NCI-H1930 (cell line): ENCODE measurements around the gene GGT6.

Experiments used
- DNase-seq, 2 experiments: peaks; one replicate each; lab custom pipeline; 2025; lab: John Stamatoyannopoulos, UW

The GGT6 gene

DNA sequence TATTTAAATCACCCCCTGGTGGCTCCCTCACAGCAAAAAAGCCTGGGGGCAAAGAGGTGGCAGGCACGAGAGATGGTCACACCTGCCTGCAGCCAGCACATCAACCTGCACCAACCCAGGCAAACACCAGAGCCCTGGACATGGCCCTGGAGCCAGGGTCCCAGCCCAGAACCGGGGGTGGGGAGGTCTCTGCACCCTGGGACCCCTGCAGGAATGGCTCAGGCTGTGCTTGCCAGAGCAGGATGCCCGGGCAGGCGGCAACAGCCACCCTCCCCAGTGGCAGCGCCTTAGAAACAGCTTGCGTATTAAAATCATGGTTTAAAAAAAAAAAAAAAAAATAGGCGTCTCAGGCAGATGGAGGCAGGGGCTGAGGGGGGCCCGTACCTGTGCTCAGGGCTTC, 21.4 kb downstream of the GGT6 start:
- DNase-seq, result no peak

DNA sequence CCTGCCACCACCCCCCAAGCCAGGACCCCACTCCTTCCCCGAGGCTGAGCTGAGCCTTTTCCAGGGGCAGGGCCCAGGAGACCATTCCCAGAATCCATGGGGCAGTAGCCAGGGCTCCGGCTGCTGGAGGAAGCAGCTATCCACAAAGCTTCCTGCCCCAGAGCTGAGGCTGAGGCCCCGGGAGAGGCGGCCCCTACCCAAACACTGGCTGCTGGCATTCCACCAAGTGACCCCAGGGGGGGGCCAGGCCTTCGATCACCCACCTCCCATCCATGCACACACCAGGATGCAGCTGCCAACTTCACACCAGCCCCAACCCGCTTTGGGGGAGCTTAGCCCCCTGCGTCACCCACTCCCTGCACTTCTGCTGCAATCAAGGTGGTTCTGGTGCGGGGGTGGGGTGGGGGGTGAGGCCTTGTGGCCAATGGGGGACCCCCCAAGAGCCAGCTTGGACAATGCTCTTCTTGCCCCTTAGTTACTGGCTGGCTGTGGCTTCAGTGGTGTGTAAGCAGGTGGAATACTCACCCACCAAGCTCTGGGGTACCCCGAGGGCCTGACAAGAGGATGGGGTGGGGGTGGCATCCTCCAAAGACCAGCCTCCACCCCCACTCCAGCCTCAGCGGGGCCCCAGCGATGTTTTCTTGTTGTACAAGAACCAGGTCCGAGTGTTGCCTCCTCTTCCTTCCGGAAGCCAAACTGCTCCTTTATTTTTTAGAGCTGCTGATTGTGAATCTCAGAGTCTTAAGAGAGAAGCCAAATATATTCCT, 22.0 kb downstream of the GGT6 start:
- no peak for DNase-seq

DNA sequence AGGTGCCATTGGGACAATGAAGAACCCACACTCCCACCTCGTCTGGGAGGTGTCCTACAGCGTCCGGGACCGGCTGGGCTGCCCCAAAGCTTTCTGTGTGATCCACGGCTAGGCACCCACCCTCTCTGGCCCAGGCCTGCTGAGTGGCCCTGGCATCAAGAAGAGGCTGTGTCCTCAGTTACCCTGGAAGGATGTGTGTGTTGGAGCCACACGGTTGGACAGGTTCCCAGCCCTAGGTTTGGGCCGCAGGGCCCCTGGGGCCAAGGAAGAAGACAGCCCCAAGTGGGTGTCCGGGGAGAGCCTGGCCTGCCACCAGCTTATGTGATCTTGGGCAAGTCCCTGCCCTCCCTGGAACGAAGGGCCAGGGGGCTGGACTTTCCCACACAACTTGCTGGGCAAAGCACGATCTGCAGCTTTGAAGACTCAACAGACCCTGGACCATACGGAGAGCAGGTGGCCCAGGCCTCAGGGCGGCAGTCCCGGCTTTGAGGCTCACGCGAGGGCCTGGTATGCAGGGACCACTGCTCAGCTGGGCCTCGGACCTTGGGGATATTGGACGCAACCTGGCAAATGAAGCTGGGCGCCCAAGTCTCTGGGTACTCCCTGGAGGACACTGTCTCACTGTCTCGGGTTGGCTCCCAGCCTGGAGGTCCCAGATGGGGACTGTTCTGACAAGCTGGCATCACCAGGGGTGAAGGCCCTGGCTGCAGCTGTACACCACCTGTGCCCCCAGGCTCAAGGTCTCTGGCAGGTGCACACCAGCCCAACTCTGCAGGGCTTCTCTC, 22.7 kb downstream of the GGT6 start:
- DNase-seq, result no peak

DNA sequence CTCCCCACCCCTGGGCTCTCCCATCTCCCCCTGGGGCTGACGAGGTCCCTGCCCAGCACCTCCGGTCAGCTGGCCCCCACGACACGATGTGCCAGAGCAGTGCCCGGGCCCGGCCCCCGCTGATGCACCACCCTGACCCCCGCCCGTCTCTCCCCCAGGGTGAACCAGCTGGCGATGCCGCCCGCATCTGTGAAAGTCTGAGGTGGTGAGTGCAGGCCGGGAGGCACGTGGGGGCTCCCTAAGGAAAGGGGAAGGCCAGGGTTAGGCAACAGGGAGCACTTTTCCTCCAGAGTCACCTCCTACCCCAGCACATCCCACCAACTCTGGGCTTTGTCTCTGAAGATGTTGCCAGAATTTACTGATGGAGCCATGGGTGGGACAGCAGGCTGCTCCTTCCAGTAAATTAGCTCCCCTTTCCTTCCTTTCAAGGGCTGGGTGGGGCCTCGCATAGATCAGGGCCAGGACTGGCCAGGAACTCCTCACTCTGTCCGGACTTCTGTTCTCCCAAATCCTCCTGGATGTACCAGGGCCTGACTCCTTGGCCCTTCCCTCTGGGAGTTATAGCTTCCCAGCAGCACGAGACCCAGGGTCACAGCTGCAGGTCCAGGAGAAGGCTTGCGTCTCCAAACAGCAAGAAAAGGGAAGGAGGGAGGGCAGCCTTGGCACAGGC, 23.5 kb downstream of the GGT6 start:
- no peak for DNase-seq

DNA sequence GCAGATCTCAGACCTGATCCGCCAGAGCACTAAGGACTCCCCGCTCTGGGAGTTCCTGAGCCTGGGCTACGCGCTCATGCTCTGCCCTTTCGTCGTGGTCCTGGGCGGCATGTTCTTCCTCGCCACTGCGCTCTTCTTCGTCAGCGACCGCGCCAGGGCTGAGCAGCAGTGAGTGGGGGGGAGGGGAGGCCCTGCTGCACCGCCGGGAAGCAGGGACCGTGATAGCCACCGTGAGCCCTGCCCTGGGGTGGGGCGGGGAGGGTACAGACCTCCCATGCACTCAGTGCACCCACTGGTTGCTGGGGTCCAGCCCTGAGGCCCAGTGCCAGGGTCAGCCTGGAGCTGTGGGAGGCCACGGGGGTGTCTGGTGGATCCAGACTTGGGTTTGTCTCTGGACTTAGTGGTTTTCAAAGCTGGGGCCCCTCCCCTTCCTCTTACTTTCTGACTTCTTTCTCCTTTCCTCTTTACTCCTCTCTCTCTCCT, 24.1 kb downstream of the GGT6 start:
- DNase-seq, result no peak

DNA sequence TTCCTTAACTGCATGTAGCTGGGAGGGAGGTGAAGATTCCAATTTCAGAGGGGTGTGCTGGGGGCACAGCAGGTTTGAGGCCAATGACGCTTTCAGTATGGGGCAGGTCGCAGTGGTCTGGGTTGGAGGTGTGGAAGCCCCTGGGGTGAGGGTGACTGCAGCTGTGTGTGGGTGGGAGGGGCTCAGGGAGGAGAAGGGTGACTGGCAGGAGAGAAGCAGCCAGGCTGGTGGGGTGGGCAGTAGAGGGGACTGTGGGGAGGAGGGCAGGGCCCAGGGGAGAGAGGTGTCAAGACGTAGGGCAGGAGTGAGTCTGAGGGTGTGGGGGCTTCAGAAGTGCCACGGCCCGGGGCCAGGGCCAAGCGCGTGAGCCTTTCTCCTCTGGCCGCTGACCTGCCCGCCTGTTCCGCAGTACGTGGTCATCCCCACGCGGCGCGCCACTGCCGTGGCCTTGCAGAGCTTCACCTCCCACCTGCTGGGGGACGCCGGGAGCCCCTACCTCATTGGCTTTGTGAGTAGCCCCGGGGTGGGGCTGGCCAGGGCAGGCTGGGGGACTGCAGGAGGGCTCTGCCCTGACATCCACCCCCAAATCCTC, 24.6 kb downstream of the GGT6 start:
- no peak for DNase-seq

DNA sequence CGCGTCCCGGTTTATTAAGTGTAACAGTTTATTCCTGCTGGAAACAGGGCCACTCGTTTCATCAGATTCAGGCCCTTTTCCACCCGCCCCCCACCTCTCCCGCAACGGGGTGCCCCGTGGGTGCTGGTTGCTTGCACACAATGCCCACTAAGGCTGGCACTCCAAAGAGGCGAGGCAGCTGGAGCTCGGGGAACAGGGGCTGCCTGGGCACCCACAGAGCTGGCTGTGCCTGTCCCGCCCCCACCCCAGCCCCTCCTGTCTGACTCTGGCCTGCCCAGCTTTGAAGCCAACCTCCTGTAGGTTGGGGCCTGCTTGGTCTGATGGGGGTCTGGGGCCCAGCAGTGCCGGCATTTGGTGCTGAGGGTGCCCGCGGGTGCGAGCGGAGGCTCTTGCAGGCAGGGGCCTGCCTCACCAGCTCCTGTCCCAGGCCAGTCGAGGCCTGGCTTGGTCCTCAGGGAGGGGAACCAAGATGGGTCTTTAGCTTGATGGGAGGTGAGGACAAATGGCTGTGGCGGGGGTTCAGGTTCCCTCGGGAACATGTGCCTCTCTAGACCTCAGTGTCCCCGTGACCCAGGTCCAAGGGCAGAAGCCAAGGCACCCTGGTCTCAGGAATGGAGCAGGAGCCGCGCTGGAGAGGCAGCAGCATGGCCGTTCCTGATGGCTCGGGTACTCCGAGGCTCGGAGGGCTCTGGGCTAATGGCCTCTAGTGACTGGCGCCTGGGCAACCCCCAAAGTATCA, 25.3 kb downstream of the GGT6 start:
- no peak for DNase-seq

DNA sequence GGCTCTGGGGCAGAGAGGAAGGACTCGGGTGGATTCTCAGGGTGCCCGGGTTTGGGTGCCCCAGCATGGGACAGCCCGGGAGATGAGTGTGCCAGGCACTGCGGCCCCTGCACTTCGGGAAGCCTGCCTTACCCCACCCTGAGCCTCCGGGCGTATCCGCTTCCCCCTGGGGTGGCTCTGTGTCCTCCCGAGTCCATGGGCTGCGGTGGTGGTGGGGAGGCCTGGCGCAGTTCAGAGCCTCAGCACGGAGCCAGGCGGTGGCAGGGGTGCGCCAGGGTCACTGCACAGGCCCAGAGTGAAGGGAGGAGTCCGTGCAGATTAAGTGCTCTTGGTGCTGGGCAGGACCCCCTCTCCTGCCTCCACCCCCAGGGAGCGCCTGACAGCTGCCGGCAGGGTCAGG, 25.9 kb downstream of the GGT6 start:
- no peak for DNase-seq

DNA sequence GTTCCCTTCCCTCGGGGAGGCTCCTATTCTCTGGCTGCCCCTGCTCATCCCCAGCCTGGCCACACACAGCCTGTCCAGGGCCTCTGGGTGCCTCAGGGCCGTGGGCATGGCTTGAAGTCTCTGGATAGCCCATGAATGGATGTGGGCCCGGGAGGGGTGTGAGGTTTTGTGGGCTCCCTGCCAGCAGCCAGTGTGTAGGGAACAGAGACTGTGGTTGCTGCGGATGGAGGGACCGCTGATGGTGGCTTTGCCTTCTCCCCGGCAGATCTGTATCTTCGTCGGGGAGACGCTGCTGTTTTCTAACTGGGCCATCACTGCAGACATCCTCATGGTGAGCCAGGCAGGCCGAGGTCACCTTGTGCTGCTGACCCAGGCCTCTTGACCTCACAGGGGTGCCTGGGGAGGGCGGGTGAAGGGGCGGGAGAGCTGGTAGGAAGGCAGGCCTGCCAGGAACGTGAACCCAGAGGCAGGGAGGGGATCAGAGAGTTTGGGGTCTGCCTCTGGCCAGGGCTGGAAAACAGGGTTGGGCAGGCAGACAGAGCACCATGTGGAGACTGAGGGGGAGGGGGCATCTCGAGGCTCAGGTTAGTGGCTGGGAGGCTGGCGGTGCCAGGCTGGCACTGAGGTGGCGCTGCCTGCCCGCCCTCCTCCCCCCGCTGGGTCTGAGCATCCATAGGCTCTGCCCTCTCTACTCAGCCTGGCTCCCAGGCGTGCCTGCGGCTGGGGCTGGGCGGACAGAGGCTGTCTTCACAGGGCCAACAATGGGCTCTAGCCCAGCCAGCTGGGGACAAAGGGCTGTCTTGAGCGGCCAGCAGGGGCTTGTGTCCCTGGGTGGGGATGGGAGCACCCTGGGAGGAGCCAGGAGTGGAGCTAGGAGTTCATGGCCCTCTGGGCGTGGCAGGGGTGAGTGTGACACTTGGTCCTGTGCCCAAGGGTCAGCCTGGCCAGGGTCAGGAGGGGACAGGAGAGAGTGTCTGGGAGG, 26.6 kb downstream of the GGT6 start:
- DNase-seq, result no peak

DNA sequence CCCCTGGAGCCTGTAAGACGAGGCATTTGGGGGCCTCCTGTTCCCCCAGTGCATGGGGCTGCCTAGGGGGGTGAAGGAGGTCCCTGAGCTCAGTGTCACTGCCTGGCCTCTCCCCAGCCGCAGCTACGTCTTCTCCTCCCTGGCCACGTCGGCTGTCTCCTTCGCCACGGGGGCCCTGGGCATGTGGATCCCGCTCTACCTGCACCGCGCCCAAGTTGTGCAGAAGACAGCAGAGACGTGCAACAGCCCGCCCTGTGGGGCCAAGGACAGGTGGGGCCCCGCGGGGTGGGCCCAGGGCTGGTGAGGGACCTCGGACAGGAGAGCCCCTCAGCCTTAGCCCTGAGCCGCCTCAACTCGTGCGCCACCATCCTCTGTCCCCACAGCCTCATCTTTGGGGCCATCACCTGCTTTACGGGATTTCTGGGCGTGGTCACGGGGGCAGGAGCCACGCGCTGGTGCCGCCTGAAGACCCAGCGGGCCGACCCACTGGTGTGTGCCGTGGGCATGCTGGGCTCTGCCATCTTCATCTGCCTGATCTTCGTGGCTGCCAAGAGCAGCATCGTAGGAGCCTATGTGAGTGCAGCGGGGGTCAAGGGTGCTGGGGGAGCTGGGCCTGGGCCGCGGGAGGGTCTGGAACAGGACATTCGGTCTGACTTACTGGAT, 27.4 kb downstream of the GGT6 start:
- DNase-seq, result no peak

DNA sequence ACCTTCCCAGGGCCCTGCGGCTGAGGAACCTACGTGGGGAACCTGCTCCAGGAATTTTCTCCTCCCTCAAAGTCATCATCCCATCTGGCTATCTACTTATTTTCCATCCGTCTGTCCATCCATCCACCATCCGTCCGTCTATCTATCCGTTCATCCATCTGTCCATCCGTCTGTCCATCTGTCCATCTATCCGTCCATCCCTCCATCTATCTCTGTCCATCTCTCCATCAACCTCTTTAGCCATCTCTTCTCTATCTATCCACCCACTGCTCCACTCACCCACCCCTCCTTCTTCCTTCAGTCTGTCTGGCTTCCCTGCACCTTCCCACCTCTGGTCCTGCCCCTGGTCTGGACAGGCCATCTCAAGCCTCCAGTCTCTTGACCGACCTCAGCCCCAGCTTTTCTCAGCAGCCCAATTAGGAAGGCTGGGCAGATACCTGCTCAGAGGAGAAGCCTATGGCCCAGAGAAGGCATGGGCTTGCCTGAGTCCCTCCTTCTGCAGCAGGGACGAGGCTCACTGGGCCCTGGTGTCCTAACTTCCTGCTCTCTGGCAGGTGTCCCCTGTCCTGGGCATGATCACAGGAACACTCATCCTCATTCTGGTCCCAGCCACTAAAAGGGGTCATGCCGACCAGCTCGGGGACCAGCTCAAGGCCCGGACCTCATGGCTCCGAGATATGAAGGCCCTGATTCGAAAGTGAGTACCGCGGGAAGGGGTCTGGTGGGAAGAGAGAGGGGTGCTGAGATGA, 28.2 kb downstream of the GGT6 start:
- DNase-seq, result no peak

DNA sequence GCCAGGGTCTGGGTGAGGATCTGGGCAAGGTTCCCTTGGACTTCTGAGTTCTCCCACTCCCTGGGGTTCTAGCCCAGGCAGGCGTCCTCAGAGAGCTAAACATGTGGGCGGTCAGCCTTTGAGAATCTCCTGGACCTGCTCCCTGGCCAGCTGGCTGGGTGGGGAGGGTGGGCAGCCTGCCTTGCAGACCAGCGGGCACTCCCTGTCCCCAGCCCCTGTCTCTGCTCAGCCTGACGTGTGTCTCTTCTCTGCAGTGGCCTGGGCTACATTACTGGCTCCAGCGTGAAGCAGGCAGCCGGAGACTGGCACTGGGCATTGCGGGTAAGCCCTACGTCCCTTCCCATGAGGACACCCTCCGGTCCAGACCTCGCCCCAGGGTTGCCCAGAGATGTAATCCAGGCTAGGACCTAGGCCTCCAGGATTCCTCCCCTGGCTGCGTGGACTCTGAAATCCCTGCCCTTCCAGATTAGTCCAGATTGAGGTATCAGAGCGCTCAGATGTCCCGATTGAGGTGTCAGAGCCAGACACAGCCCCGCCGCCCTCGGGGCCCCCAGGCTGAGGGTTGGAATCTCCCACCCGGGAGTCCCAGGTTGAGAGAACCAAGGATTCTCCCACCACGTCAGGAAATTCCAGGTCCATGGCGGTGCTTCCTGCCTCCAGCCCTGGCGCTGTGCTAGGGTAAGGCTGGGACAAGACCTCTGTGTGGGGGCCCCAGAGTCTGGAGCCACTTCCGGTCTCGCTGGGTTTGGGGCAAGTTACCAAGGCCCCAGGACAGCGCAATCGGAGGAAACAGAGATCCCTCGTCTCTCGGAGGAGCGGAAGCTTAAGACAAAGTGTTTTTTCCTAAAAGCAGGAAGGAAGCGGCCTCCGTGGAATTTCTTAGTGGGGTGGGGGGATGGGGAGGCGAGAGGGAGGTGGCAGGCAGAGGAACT, 29.3 kb downstream of the GGT6 start:
- no peak for DNase-seq

DNA sequence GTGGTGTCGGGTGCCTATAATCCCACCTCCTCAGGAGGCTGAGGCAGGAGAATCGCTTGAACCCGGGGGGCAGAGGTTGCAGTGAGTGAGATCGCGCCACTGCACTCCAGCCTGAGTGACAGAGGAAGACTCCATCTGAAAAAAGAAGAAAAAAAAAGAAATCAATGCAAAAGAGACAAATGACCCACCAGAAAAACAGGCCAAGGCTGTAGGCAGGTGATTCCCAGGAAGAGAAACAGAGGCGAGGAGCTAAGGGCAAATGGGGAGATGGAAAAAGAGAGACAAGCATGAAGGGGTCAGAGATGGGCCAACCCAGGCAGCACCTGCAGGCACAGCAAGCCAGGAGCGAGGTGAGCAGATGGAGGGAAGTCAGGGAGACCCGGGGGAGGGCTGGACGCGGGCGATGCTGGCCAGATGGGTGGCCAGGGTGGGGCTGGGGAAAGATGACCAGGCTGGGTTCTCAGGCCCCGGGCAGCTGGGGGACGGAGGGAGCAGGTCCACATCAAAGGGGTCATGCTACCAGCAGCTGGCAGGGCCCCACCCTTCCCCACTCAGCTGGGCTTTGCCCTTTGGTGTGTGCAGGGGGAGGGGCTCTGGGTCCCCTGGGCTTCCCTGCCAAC, 30.7 kb downstream of the GGT6 start:
- DNase-seq, result no peak

DNA sequence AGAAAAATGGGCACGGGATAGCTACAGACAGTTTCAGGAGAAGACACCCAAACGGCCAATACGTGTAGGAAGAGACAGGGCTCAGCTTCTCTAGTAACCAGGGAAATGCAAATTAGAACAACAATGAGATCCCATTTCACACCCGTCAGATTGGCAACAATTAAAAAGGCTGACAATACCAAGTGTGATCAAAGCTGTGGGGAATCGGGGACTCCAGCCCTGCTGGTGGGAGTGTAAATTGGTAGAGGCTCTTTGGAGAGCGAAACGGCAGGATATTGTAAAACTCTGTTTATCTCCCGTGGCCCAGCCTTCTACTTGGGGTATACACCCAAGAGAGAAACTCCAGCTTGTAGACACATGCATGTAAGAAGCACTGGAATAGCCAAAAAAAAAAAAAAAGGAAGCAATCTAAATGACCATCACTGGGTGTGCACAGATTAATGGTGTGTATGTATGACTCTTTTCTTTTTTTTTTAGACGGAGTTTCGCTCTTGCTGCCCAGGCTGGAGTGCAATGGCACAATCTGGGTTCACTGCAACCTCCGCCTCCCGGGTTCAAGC, 32.7 kb downstream of the GGT6 start:
- DNase-seq, result no peak

DNA sequence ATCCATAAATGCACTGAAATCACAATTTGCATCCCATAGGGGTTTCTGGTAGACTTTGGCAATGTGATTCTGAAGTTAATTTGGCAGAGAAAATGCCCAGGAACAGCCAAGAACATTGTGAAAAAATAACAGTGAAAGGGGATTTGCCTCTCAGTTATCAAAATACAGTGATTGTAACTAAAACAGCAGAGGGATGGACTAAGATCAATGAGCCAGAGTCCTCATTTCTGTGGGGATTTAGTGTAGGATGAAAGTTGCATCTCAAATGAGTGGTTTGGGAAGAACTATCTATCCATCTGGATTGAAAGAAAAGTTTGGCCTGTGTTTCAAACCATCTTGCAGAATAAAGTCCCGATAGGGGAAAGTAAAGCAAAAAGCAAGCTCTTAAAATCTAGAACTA, 33.2 kb downstream of the GGT6 start:
- DNase-seq, result no peak

DNA sequence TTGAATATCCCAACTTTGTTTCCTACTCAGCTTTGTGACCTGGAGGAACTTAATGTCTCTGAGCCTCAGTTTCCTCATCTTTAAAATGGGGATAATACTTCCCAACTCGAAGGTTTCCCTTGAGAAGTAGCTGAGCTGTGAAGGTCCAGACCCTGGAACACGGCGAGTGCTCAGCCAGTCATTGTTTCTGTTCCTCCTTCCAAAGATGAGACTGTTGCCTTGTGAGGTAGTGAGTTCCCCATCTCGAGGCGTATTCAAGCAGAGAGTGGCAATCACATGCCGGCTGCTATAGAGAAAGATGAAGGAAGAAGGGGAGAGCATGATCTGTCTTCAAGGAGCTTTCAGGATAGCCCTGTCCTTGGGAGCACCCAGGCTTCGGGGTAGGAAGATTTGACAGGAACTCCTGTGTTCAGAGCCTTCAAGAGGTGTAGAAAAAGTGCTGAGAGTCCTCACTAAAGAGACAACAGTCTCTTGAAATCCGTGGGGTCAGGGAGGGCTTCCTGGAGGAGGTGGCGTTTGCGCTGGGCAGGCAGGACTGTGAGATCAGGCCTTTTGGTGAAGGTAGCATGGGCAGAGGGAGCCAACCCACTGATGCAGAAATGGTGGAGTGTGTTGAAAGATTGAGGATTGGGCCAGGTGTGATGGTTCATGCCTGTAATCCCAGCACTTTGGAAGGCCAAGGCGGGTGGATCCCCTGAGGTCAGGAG, 34.5 kb downstream of the GGT6 start:
- no peak for DNase-seq

DNA sequence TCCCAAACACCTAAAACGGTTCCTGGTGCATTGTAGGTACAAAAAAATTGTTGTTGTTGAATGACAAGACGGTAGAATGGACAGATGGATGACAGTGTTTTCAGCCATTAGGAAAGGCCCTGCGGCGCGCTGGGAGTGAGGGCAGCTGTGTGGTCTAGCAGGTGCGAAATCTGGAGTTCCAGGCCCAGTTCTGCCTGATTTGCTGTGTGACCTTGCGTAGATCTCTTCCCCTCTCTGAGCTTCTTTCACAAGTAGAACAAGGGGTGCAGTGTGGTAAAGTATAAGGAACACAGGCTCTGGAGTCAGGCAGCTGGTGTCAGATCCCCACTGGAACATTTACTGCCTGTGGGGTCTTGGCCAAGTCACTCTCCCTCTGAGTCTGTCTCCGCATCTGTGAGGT, 36.4 kb downstream of the GGT6 start:
- no peak for DNase-seq
